ENCODE data around the gene TTC32.

Gene TTC32

GRCh38 chr2:19873014-19873413 is 28.8 kb downstream of the TTC32 start:
- FAIRE-seq, result no peak

- no peak for FAIRE-seq
Measured at GRCh38 chr2:19872302-19872701, 29.5 kb downstream of the TTC32 start.

- no peak for FAIRE-seq
Measured at GRCh38 chr2:19871836-19872235, 29.9 kb downstream of the TTC32 start.

GRCh38 chr2:19870792-19871191 is 31.0 kb downstream of the TTC32 start:
- no peak for FAIRE-seq

- no peak for FAIRE-seq
Measured at GRCh38 chr2:19868701-19869580, 32.8 kb downstream of the TTC32 start.

GRCh38 chr2:19868224-19868623 is 33.6 kb downstream of the TTC32 start:
- no peak for FAIRE-seq

GRCh38 chr2:19866771-19867170 is 35.0 kb downstream of the TTC32 start:
- FAIRE-seq, result no peak

GRCh38 chr2:19865151-19865550 is 36.6 kb downstream of the TTC32 start:
- no peak for FAIRE-seq

- FAIRE-seq, result no peak
Measured at GRCh38 chr2:19864381-19864780, 37.4 kb downstream of the TTC32 start.

- FAIRE-seq, result no peak
Measured at GRCh38 chr2:19863303-19864041, 38.3 kb downstream of the TTC32 start.

GRCh38 chr2:19861813-19862212 is 40.0 kb downstream of the TTC32 start:
- FAIRE-seq, result no peak

- FAIRE-seq, result no peak
Measured at GRCh38 chr2:19860022-19860421, 41.8 kb downstream of the TTC32 start.

- no peak for FAIRE-seq
Measured at GRCh38 chr2:19859565-19859964, 42.2 kb downstream of the TTC32 start.

- no peak for FAIRE-seq
Measured at GRCh38 chr2:19857806-19858205, 44.0 kb downstream of the TTC32 start.

GRCh38 chr2:19857100-19857499 is 44.7 kb downstream of the TTC32 start:
- no peak for FAIRE-seq

- FAIRE-seq, result no peak
Measured at GRCh38 chr2:19855542-19856431, 46.0 kb downstream of the TTC32 start.

GRCh38 chr2:19854596-19855541 is 46.9 kb downstream of the TTC32 start:
- FAIRE-seq, result no peak

GRCh38 chr2:19851116-19851695 is 50.6 kb downstream of the TTC32 start:
- no peak for FAIRE-seq

- no peak for FAIRE-seq
Measured at GRCh38 chr2:19850056-19851050, 51.4 kb downstream of the TTC32 start.

- no peak for FAIRE-seq
Measured at GRCh38 chr2:19848952-19849351, 52.8 kb downstream of the TTC32 start.

Measured in TTC549 (cell line).